ENCODE data around the gene SHROOM1. TPM values are rescaled to one million over a fixed set of nuclear protein-coding genes. Genes with fewer than 3 reads are reported as not detected.

SHROOM1 gene
- total RNA-seq, 1 experiment from 2014 or later: 13.5 TPM

- no peak overlapping the region for H3K27ac ChIP-seq (ENCODE audit: low read length)
- no peak overlapping the region for H3K4me3 ChIP-seq (ENCODE audit: low read depth in 2 of 2, low read length in 2 of 2)
- DNase-seq (ENCODE audit: low read depth, low spot score): no peak
- H3K27me3 ChIP-seq (ENCODE audit: control insufficient read depth, insufficient read depth, low read length): no peaks in the 10 kb centered on the region
- ChIA-PET POLR2A (no interaction called here), CTCF (interaction anchor here (1.2 kb wide), 1 partner anchor 49 kb away, joined by 3 read pairs; no protein-coding TSS in a partner anchor)
- in situ Hi-C loops (cut with HindIII; ENCODE audit: low pct_unique_long_range_greater_than_20kb, low sequenced_read_pairs) (no loop called here), intact Hi-C loops (cut with micrococcal nuclease; ENCODE audit: unreplicated experiment) (no loop called here)
- no peak for ATAC-seq
- H3K9me3 ChIP-seq (ENCODE audit: control insufficient read depth, insufficient read depth, low read depth, low read length): no peaks in the 10 kb centered on the region
- no peaks in the 10 kb centered on the region for H3K36me3 ChIP-seq (ENCODE audit: control insufficient read depth, insufficient read depth, low read length)
- no peak for TF ChIP-seq POLR2AphosphoS5 (IDR thresholded peaks at IDR 0.05; ENCODE audit: low read depth, low read length)
- no TSS peak for BruUV-seq (replicated peaks)
- peaks cover 6% of the 10 kb centered on the region; the same call in 1 of the 2 replicates for H3K4me1 ChIP-seq (ENCODE audit: control insufficient read depth, insufficient read depth, low read length)
These were observed 3.6 kb upstream of the SHROOM1 start for GRCh38 chr5:132834057-132834456.

DNA sequence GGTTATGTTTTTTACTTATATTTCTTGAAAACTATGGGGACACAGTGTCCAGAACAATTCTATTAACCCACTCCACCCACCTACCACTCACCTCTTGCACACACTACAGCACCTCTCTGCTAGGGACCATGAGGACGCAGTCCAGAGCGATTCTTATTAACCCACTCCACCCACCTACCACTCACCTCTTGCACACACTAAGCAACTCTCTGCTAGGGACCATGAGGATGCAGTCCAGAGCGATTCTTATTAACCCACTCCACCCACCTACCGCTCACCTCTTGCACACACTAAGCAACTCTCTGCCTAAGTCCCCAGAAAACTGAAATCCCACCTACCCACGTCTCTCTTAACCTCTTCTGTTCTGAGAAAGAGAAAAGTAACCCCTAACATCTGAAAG is 2.2 kb upstream of the SHROOM1 start:
- no TSS peak for BruUV-seq (replicated peaks)
- intact Hi-C loops (cut with micrococcal nuclease; ENCODE audit: unreplicated experiment) (no loop called here), in situ Hi-C loops (cut with HindIII; ENCODE audit: low pct_unique_long_range_greater_than_20kb, low sequenced_read_pairs) (no loop called here)
- no peaks in the 10 kb centered on the region for H3K36me3 ChIP-seq (ENCODE audit: control insufficient read depth, insufficient read depth, low read length)
- no peaks in the 10 kb centered on the region for H3K27me3 ChIP-seq (ENCODE audit: control insufficient read depth, insufficient read depth, low read length)
- DNase-seq (ENCODE audit: low read depth, low spot score) (no peak), ATAC-seq (no peak)
- TF ChIP-seq TCF7L2 (IDR thresholded peaks at IDR 0.05; ENCODE audit: low read depth, low read length): no peak
- POLR2A ChIA-PET: interaction anchor here (0.7 kb wide), 1 partner anchor 17 kb away, joined by 4 read pairs; no protein-coding TSS in a partner anchor
- no peak overlapping the region for H3K27ac ChIP-seq (ENCODE audit: low read length)
- no peak overlapping the region for H3K4me3 ChIP-seq (ENCODE audit: low read depth in 2 of 2, low read length in 2 of 2)
- CTCF ChIA-PET: interaction anchor here (0.7 kb wide), 1 partner anchor 1050 kb away, joined by 9 read pairs; no protein-coding TSS in a partner anchor
- peaks cover 6% of the 10 kb centered on the region; the same call in 1 of the 2 replicates for H3K4me1 ChIP-seq (ENCODE audit: control insufficient read depth, insufficient read depth, low read length)
- H3K9me3 ChIP-seq (ENCODE audit: control insufficient read depth, insufficient read depth, low read depth, low read length): no peaks in the 10 kb centered on the region

DNA sequence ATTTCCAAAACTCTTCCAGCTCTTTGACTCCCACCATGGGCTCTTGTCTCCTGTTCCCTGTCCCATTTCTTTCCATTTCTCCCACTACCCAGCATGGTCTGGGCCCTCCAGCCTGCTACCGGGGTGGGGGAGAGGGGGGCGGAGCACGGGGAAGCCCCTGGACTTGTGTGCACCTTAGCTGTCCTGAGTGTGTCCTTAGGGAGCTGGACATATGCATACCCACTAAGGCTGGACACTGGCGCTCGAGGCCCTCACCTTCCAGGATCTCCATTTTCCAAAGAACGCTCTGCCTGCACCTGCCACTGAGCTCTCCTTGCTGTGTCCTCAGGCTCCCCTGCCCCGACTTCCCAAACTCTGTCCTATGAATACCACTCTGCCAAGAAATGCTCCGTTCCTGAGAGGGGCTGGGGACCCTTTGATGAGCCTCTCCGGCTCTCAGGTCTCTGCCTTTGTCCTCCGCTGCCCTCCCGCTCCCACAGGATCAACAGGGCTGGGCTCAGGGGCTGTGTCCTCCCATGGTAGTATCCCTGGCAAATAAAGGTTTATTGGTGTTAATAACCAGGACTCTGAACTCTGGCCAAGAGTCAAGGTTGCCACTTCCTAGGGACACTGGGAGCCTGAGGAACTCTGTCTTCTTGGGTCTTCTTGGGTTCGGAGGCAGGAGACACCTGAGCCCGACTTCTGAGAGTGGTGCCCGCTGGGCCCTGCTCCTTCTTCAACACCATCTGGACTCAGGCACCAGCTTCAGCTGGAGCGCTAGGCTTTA is 831 bp upstream of the SHROOM1 start:
- H3K27me3 ChIP-seq (ENCODE audit: control insufficient read depth, insufficient read depth, low read length): no peaks in the 10 kb centered on the region
- ChIA-PET POLR2A (no interaction called here), CTCF (interaction anchor here (0.7 kb wide), 2 partner anchors 11 to 28 kb away, joined by 5 to 9 read pairs; no protein-coding TSS in a partner anchor)
- no peaks in the 10 kb centered on the region for H3K9me3 ChIP-seq (ENCODE audit: control insufficient read depth, insufficient read depth, low read depth, low read length)
- peak overlapping the region; percentile 56 to 60 for H3K4me3 ChIP-seq (ENCODE audit: low read depth in 2 of 2, low read length in 2 of 2)
- no peaks in the 10 kb centered on the region for H3K36me3 ChIP-seq (ENCODE audit: control insufficient read depth, insufficient read depth, low read length)
- intact Hi-C loops (cut with micrococcal nuclease; ENCODE audit: unreplicated experiment): loop anchor here (2.0 kb wide), 1 partner anchor 52 kb away; no protein-coding TSS in a partner anchor
- ATAC-seq (no peak), DNase-seq (ENCODE audit: low read depth, low spot score) (no peak)
- no TSS peak for BruUV-seq (replicated peaks)
- in situ Hi-C loops (cut with HindIII; ENCODE audit: low pct_unique_long_range_greater_than_20kb, low sequenced_read_pairs): no loop called here
- no peak for TF ChIP-seq POLR2AphosphoS5 (IDR thresholded peaks at IDR 0.05; ENCODE audit: low read depth, low read length)
- H3K4me1 ChIP-seq (ENCODE audit: control insufficient read depth, insufficient read depth, low read length): peaks cover 6% of the 10 kb centered on the region; the same call in 1 of the 2 replicates
- H3K27ac ChIP-seq (ENCODE audit: low read length): peak overlapping the region; percentile 55

GRCh38 chr5:132829742-132830435 is 558 bp downstream of the SHROOM1 start:
- DNase-seq (ENCODE audit: low read depth, low spot score) (peak; percentile 30), ATAC-seq (peak; percentile 92)
- H3K27me3 ChIP-seq (ENCODE audit: control insufficient read depth, insufficient read depth, low read length): no peaks in the 10 kb centered on the region
- no peak for TF ChIP-seq REST (IDR thresholded peaks at IDR 0.05; ENCODE audit: insufficient read depth in 1 of 2, low read depth in 2 of 2, low read length in 1 of 2)
- TF ChIP-seq, protein P1, sequence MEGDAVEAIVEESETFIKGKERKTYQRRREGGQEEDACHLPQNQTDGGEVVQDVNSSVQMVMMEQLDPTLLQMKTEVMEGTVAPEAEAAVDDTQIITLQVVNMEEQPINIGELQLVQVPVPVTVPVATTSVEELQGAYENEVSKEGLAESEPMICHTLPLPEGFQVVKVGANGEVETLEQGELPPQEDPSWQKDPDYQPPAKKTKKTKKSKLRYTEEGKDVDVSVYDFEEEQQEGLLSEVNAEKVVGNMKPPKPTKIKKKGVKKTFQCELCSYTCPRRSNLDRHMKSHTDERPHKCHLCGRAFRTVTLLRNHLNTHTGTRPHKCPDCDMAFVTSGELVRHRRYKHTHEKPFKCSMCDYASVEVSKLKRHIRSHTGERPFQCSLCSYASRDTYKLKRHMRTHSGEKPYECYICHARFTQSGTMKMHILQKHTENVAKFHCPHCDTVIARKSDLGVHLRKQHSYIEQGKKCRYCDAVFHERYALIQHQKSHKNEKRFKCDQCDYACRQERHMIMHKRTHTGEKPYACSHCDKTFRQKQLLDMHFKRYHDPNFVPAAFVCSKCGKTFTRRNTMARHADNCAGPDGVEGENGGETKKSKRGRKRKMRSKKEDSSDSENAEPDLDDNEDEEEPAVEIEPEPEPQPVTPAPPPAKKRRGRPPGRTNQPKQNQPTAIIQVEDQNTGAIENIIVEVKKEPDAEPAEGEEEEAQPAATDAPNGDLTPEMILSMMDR (IDR thresholded peaks at IDR 0.05): peak; percentile 97
- intact Hi-C loops (cut with micrococcal nuclease; ENCODE audit: unreplicated experiment) (loop anchor here (2.0 to 10.0 kb wide), 2 partner anchors 53 to 445 kb away; no protein-coding TSS in a partner anchor), in situ Hi-C loops (cut with HindIII; ENCODE audit: low pct_unique_long_range_greater_than_20kb, low sequenced_read_pairs) (no loop called here)
- no peaks in the 10 kb centered on the region for H3K36me3 ChIP-seq (ENCODE audit: control insufficient read depth, insufficient read depth, low read length)
- no peaks in the 10 kb centered on the region for H3K9me3 ChIP-seq (ENCODE audit: control insufficient read depth, insufficient read depth, low read depth, low read length)
- ChIA-PET POLR2A (interaction anchor here (0.5 kb wide), 1 partner anchor 220 kb away, joined by 4 read pairs; no protein-coding TSS in a partner anchor), CTCF (interaction anchor here (1.1 to 1.6 kb wide), 2 partner anchors 34 to 53 kb away, joined by 3 to 8 read pairs; no protein-coding TSS in a partner anchor)
- BruUV-seq (replicated peaks): no TSS peak
- H3K27ac ChIP-seq (ENCODE audit: low read length): peak overlapping the region; percentile 40
- H3K4me1 ChIP-seq (ENCODE audit: control insufficient read depth, insufficient read depth, low read length): peaks cover 6% of the 10 kb centered on the region; the same call in 1 of the 2 replicates
- peak overlapping the region; percentile 56 to 60 for H3K4me3 ChIP-seq (ENCODE audit: low read depth in 2 of 2, low read length in 2 of 2)
